Measurements from ENCODE around the gene PKMYT1.

PKMYT1 gene

GRCh38 chr16:2980227-2981176 lies at the start of gene PKMYT1:
PKMYT1 (minus strand) TSS chr16:2980446; CDS start chr16:2979657, 789 bp downstream.
- peak; percentile 95 for DNase-seq

- no peak for DNase-seq
These were observed 49.4 kb upstream of the PKMYT1 start for GRCh38 chr16:3029491-3030221.

- no peak for DNase-seq
These were observed 48.6 kb upstream of the PKMYT1 start for GRCh38 chr16:3028716-3029319.

- peak; percentile 80 for DNase-seq
These were observed 47.9 kb upstream of the PKMYT1 start for GRCh38 chr16:3027983-3028715.

GRCh38 chr16:3027489-3027795 lies 47.2 kb upstream of the PKMYT1 start:
- no peak for DNase-seq

- no peak for DNase-seq
These were observed 46.6 kb upstream of the PKMYT1 start for GRCh38 chr16:3026609-3027488.

- DNase-seq, result peak; percentile 20
These were observed 45.7 kb upstream of the PKMYT1 start for GRCh38 chr16:3026003-3026378.

- peak; percentile 33 for DNase-seq
These were observed 45.1 kb upstream of the PKMYT1 start for GRCh38 chr16:3025032-3026002.

- DNase-seq, result peak; percentile 96
These were observed 43.6 kb upstream of the PKMYT1 start, which contains the start of the genes HCFC1R1 and THOC6 for GRCh38 chr16:3023669-3024478. HCFC1R1 (minus strand) TSS chr16:3023942; CDS start chr16:3023941, 1 bp downstream. THOC6 (plus strand) TSS chr16:3024035; CDS start chr16:3024327, 292 bp downstream.

- no peak for DNase-seq
These were observed 43.1 kb upstream of the PKMYT1 start for GRCh38 chr16:3023415-3023668.

GRCh38 chr16:3022684-3023414 lies 42.6 kb upstream of the PKMYT1 start:
- peak; percentile 45 for DNase-seq

- DNase-seq, result peak; percentile 93
These were observed 42.0 kb upstream of the PKMYT1 start for GRCh38 chr16:3022208-3022683.

GRCh38 chr16:3021449-3022207 lies 41.4 kb upstream of the PKMYT1 start:
- DNase-seq, result peak; percentile 88

GRCh38 chr16:3020604-3021448 lies 40.6 kb upstream of the PKMYT1 start:
- DNase-seq, result peak; percentile 78

- peak; percentile 87 for DNase-seq
These were observed 40.0 kb upstream of the PKMYT1 start, which contains the start of gene TNFRSF12A for GRCh38 chr16:3020247-3020603. TNFRSF12A (plus strand) TSS chr16:3020368; CDS start chr16:3020398, 30 bp downstream.

- no peak for DNase-seq
These were observed 39.5 kb upstream of the PKMYT1 start for GRCh38 chr16:3019594-3020246.

Measured in right hindlimb (tissue), 1 donor.